ENCODE results near the gene IGFLR1.

GRCh38 chr19:35757231-35757748 lies 15.0 kb upstream of the IGFLR1 start:
- TF ChIP-seq CTCF (IDR thresholded peaks at IDR 0.05; ENCODE audit: insufficient read depth, low read depth, low read length), result no peak
- no peak for TF ChIP-seq EZH2 (IDR thresholded peaks at IDR 0.05; ENCODE audit: insufficient read depth, low read length)

All from astrocyte (in vitro differentiated cells and primary cell).